HG03469 (cell line): ENCODE measurements around the gene IPO13.

Experiments used
- ATAC-seq: cut with Tn5 transposase; IDR thresholded peaks from one replicate; pipeline ENCODE4 v1.9.1; 2021; ENCODE audit warnings: mild to moderate bottlenecking, moderate library complexity, moderate number of reproducible peaks; ENCODE audit not compliant: unreplicated experiment

IPO13 gene

GRCh38 chr1:43985984-43986595, 39.3 kb downstream of the IPO13 start:
- ATAC-seq = no peak

GRCh38 chr1:43986712-43987111, 40.0 kb downstream of the IPO13 start:
- ATAC-seq = no peak

- ATAC-seq = no peak
These were observed 40.6 kb downstream of the IPO13 start for GRCh38 chr1:43987159-43987902.

- ATAC-seq = no peak
These were observed 43.8 kb downstream of the IPO13 start for GRCh38 chr1:43990271-43991199.

- ATAC-seq = no peak
These were observed 44.4 kb downstream of the IPO13 start for GRCh38 chr1:43991200-43991475.

- no peak for ATAC-seq
These were observed 44.9 kb downstream of the IPO13 start, which contains the start of gene CCDC24 for GRCh38 chr1:43991476-43992231. TSS of gene CCDC24 (plus strand) at chr1:43991599. CDS start at chr1:43991879, 280 bp downstream.

GRCh38 chr1:43992232-43992995, 45.7 kb downstream of the IPO13 start:
- no peak for ATAC-seq

GRCh38 chr1:43993206-43993914, 46.6 kb downstream of the IPO13 start:
- no peak for ATAC-seq

GRCh38 chr1:43994071-43994470, 47.3 kb downstream of the IPO13 start:
- no peak for ATAC-seq

GRCh38 chr1:43994794-43995790, 48.3 kb downstream of the IPO13 start:
- ATAC-seq = no peak

GRCh38 chr1:43995984-43996732, 49.4 kb downstream of the IPO13 start:
- ATAC-seq = no peak

GRCh38 chr1:43996733-43997115, 50.0 kb downstream of the IPO13 start:
- no peak for ATAC-seq

- no peak for ATAC-seq
These were observed 50.7 kb downstream of the IPO13 start for GRCh38 chr1:43997295-43997999.

GRCh38 chr1:43998000-43998378, 51.2 kb downstream of the IPO13 start:
- ATAC-seq = no peak

GRCh38 chr1:43999455-43999854, 52.7 kb downstream of the IPO13 start:
- no peak for ATAC-seq

- no peak for ATAC-seq
These were observed 53.4 kb downstream of the IPO13 start for GRCh38 chr1:44000122-44000665.

- no peak for ATAC-seq
These were observed 55.4 kb downstream of the IPO13 start for GRCh38 chr1:44002165-44002564.
